NT2/D1 (cell line): ENCODE results near the gene SCD5.

Source experiments
- DNase-seq: peaks from one replicate; pipeline ENCODE4 v3.0.0-alpha.2; 2011; ENCODE audit warnings: low read depth, low spot score
- H3K27me3 ChIP-seq: 2 replicates; pipeline ENCODE4 v1.6.0; 2011; ENCODE audit warnings: mild to moderate bottlenecking; ENCODE audit not compliant: insufficient read length, insufficient read depth
- H3K36me3 ChIP-seq: 2 replicates; pipeline ENCODE4 v1.6.1; 2011; ENCODE audit warnings: mild to moderate bottlenecking, low read length, mixed read lengths; ENCODE audit not compliant: insufficient read depth, insufficient read length
- H3K4me1 ChIP-seq: 2 replicates; pipeline ENCODE4 v1.5.1; 2011; ENCODE audit not compliant: insufficient read depth, insufficient read length
- H3K4me3 ChIP-seq: 2 replicates; pipeline ENCODE4 v1.5.1; 2011; ENCODE audit warnings: low read depth; ENCODE audit not compliant: insufficient read length
- H3K9ac ChIP-seq: 2 replicates; pipeline ENCODE4 v1.6.0; 2011; ENCODE audit warnings: low read depth; ENCODE audit not compliant: insufficient read length
- H3K9me3 ChIP-seq: 2 replicates; pipeline ENCODE4 v1.5.1; 2011; ENCODE audit warnings: mild to moderate bottlenecking, low read length; ENCODE audit not compliant: insufficient read depth
- SUZ12 ChIP-seq: IDR thresholded peaks from 2 replicates; pipeline ENCODE4 v1.6.1; 2011; ENCODE audit not compliant: insufficient read length, insufficient read depth; ENCODE audit errors: extremely low read depth
- YY1 ChIP-seq: IDR thresholded peaks from 2 replicates; pipeline ENCODE4 v1.6.1; 2011; ENCODE audit not compliant: insufficient read length, insufficient read depth
- ZNF274 ChIP-seq: IDR thresholded peaks from 2 replicates; pipeline ENCODE4 v1.6.1; 2011; ENCODE audit warnings: mild to moderate bottlenecking, low read depth, low read length

Gene SCD5

GRCh38 chr4:82591592-82591991 is 207.0 kb downstream of the SCD5 start:
- no peak for TF ChIP-seq YY1
- TF ChIP-seq SUZ12 = no peak
- TF ChIP-seq ZNF274 = no peak
- Histone ChIP-seq H3K4me1 (peaks cover 4% of the 10 kb centered on the region), H3K9ac (no peak overlapping the region), H3K4me3 (no peak overlapping the region), H3K36me3 (no peaks in the 10 kb centered on the region), H3K9me3 (no peaks in the 10 kb centered on the region), H3K27me3 (no peaks in the 10 kb centered on the region)
- DNase-seq = no peak

DNA sequence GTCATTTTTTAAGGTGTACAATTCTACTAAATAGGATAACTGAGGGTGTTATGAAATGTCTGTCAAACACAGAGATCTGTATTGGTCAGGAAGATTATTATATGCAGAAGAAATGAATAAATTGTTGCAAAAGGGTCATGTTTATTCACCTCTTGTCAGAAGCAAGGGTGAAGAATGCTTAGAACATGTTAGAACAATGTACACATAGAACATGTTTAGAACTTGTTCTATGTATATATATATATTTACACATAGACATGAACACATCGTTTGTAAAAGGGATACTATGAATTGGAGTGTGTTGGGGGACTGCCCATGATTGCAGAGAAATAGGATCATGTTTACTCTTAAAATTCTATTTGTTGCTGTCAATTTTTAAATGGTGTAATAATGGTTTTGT is 208.8 kb downstream of the SCD5 start:
- no peaks in the 10 kb centered on the region for H3K36me3 ChIP-seq
- no peaks in the 10 kb centered on the region for H3K9me3 ChIP-seq
- H3K4me3 ChIP-seq = no peak overlapping the region
- TF ChIP-seq ZNF274 (no peak), SUZ12 (no peak), YY1 (no peak)
- no peaks in the 10 kb centered on the region for H3K27me3 ChIP-seq
- no peak overlapping the region for H3K9ac ChIP-seq
- peaks cover 8% of the 10 kb centered on the region for H3K4me1 ChIP-seq
- DNase-seq = no peak

DNA sequence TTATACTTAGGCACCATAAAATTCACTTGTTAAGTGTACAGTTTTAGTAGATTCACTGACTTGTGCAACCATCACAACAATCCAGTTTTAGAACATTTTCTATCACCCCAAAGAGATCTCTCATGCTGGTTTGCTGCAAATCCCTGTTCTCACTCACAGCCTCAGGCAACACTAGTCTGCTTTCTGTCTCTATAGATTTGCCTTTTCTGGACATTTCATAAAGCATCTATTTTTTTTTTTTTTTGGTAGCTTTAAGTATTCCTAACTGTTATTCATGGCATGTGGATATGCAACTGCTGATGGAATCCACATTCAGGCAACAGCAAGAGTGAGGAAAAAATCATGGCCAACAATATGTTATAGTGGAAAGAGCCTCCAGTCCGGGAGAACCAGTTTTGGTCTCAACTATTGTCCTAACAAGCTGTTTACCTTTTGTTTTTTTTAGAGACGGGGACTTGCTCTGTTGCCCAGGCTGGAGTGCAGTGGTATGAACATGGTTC is 209.8 kb downstream of the SCD5 start:
- Histone ChIP-seq H3K9ac (no peak overlapping the region), H3K36me3 (no peaks in the 10 kb centered on the region), H3K4me1 (peaks cover 8% of the 10 kb centered on the region), H3K9me3 (no peaks in the 10 kb centered on the region), H3K27me3 (no peaks in the 10 kb centered on the region), H3K4me3 (no peak overlapping the region)
- no peak for DNase-seq
- TF ChIP-seq SUZ12 (no peak), ZNF274 (no peak), YY1 (no peak)

DNA sequence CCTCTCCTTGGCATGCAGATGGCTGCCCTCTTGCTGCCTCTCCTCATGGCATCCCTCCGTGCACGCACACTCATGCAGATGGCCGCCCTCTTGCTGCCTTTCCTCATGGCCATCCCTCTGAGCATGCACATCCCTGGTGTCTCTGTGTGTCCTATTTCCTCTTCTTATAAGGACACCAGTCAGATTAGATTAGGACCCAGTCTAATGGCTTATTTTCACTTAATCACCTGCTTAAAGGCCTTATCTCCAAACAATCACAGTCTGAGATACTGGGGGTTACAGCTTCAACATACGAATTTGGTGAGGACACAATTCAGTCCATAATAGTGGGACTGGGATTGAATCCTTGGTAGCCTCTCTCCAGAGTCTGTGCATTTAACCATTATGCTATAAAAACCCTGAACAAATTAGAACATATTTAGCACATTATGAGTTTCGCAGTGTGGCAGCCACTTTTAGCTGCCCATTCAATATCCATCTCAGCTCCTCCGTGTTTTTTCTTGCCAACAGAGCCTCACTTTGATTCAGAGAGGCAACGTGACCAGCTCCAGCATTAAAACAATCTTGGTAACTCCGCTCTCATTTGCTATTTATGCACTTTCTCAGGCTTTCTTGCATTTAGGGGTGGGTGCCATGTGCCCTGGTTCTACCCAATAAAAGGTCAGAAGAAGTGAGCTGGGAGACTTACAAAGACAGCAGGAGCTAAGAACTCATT is 210.6 kb downstream of the SCD5 start:
- Histone ChIP-seq H3K36me3 (no peaks in the 10 kb centered on the region), H3K9ac (no peak overlapping the region), H3K9me3 (no peaks in the 10 kb centered on the region), H3K27me3 (no peaks in the 10 kb centered on the region), H3K4me1 (peaks cover 8% of the 10 kb centered on the region), H3K4me3 (no peak overlapping the region)
- no peak for DNase-seq
- TF ChIP-seq ZNF274 (no peak), SUZ12 (no peak), YY1 (no peak)

DNA sequence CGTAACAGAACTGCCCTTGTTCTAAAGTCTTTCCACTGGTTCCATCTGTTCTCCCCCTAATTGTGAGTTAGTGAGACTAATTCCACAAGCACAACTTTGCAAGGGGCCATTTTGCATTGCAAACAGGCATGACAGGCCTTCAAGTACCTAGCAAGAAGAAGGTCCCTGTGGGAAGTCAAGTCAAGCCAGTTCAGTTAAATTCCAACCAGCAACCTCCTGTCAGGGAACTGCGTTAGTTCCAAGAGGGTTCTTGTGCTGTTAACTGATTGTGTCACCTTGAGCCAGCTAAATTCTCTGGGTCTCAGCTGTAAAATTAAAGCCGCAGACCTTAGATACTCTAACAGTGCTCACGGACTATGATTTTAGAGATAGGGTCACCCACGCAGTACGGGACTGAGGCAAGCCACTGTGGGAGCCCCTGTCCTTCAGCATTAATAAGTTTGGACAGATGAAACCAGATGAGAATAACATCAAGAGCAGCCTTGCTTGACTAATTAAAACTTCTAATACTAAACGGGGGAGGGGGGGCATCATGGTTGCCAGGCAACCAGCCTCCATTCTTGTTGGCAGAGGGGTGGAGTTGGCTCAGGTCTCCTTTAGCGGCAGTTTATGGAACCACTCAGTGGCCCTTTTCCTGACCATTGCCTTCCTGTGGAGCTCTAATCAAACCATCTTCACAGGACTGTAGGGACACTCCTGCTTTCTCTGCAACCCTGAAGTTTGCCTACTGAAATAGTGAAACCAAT is 212.7 kb downstream of the SCD5 start:
- H3K36me3 ChIP-seq = no peaks in the 10 kb centered on the region
- peaks cover 8% of the 10 kb centered on the region for H3K4me1 ChIP-seq
- no peaks in the 10 kb centered on the region for H3K9me3 ChIP-seq
- DNase-seq = no peak
- no peak overlapping the region for H3K4me3 ChIP-seq
- H3K27me3 ChIP-seq = no peaks in the 10 kb centered on the region
- H3K9ac ChIP-seq = no peak overlapping the region
- TF ChIP-seq YY1 = no peak

DNA sequence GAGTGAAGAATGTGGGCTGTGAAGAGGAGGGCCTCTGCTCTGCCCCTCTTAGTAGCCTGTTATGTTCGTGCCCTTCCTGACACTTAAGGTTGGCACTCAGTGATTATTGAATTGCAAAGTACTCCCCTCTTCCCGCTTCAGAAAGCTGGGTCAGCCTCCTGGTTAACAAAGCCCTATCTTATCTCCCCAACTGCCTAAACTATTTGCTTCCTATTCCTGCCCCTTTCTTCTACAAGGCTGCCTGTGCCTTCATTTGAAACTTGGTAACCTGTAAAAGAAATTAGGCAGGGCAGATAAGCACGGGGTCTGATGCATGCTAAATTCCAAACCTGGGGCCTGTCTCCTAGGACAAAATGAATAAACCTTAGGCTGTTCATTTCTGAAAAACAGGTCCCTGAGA is 213.7 kb downstream of the SCD5 start:
- no peaks in the 10 kb centered on the region for H3K27me3 ChIP-seq
- no peaks in the 10 kb centered on the region for H3K36me3 ChIP-seq
- H3K9me3 ChIP-seq = no peaks in the 10 kb centered on the region
- H3K4me1 ChIP-seq = peaks cover 8% of the 10 kb centered on the region
- no peak overlapping the region for H3K9ac ChIP-seq
- TF ChIP-seq SUZ12 = no peak
- no peak for TF ChIP-seq ZNF274
- no peak for TF ChIP-seq YY1
- H3K4me3 ChIP-seq = no peak overlapping the region
- DNase-seq = no peak

- H3K36me3 ChIP-seq = no peaks in the 10 kb centered on the region
- no peak overlapping the region for H3K4me3 ChIP-seq
- no peak overlapping the region for H3K9ac ChIP-seq
- H3K9me3 ChIP-seq = no peaks in the 10 kb centered on the region
- TF ChIP-seq YY1 = no peak
- TF ChIP-seq SUZ12 = no peak
- no peak for TF ChIP-seq ZNF274
- H3K27me3 ChIP-seq = no peaks in the 10 kb centered on the region
- DNase-seq = no peak
- H3K4me1 ChIP-seq = peaks cover 8% of the 10 kb centered on the region
Observed at GRCh38 chr4:82583897-82584587, 214.6 kb downstream of the SCD5 start.
